ENCODE measurements around the gene PANX1.

PANX1 gene

DNA sequence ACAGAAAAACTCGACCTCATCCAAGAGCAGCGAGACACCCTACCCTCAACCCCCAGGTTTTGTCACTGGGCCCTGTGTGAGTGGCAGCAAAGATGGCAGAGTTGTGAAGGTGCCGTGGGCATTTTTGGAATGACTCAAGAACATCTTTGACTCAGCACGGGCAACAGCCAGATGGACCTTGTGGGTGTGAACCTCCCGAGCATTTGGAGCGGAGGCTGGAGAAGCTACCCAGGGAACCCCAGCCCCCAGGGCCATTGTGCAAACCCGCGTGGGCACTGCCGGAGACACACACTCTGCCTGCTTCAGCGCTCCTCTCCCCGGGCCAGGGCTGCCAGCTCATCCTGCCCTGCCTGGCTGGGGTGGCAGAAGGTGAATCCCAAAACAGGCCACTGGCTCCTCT is 66.1 kb downstream of the PANX1 start:
- no peaks in the 10 kb centered on the region for H3K36me3 ChIP-seq
- DNase-seq, result no peak
- H3K4me3 ChIP-seq (ENCODE audit: low read depth, low read length), result no peak overlapping the region
- TF ChIP-seq, protein P1, sequence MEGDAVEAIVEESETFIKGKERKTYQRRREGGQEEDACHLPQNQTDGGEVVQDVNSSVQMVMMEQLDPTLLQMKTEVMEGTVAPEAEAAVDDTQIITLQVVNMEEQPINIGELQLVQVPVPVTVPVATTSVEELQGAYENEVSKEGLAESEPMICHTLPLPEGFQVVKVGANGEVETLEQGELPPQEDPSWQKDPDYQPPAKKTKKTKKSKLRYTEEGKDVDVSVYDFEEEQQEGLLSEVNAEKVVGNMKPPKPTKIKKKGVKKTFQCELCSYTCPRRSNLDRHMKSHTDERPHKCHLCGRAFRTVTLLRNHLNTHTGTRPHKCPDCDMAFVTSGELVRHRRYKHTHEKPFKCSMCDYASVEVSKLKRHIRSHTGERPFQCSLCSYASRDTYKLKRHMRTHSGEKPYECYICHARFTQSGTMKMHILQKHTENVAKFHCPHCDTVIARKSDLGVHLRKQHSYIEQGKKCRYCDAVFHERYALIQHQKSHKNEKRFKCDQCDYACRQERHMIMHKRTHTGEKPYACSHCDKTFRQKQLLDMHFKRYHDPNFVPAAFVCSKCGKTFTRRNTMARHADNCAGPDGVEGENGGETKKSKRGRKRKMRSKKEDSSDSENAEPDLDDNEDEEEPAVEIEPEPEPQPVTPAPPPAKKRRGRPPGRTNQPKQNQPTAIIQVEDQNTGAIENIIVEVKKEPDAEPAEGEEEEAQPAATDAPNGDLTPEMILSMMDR (IDR thresholded peaks at IDR 0.05; ENCODE audit: low read depth, low read length), result no peak
- H3K9me3 ChIP-seq (ENCODE audit: severe bottlenecking), result no peaks in the 10 kb centered on the region
- H3K27me3 ChIP-seq (ENCODE audit: insufficient read depth, low read depth, severe bottlenecking), result no peaks in the 10 kb centered on the region
- no peak overlapping the region for H3K27ac ChIP-seq

DNA sequence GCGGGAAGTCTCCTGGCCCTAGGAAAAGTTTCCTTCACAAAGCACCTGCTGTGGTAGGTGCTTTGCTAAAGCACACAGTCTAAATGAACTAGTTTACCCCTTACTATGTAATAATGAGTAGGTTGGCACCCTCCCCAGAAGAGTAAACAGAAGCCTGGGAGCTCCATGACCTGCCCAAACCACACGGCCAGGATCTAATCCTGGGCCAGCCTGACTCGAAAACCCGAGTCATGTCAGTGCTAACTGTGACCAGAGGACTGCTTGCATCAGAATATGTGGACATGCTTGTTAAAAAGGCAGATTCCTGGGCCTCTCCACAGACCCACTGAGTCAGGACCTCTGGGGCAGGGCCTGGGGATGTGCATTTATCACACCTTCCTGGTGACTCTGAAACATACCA is 67.7 kb downstream of the PANX1 start:
- Histone ChIP-seq H3K27me3 (ENCODE audit: insufficient read depth, low read depth, severe bottlenecking) (no peaks in the 10 kb centered on the region), H3K9me3 (ENCODE audit: severe bottlenecking) (no peaks in the 10 kb centered on the region), H3K36me3 (no peaks in the 10 kb centered on the region), H3K27ac (no peak overlapping the region), H3K4me3 (ENCODE audit: low read depth, low read length) (no peak overlapping the region)
- TF ChIP-seq, protein P1 (IDR thresholded peaks at IDR 0.05; ENCODE audit: low read depth, low read length), result no peak
- DNase-seq, result no peak

DNA sequence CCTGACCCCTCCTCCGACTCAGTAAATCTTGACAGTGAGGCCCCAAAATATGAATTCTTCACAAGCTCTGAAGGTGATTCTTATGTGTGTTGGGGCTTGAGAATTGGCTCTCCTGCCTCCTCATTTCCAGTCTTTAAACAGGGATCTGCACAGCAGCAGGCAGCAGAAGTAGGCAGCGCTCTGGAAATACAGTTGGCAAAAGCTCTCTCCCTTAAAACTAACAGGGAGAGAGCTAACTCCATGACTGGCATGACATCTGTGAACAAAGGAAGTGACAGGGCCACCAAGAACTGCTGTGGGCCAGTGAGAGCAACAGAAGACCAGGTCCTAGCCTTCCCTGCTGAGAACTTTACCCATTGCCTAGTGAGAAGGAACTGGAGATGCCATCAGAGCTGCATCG is 70.1 kb downstream of the PANX1 start:
- Histone ChIP-seq H3K36me3 (no peaks in the 10 kb centered on the region), H3K4me3 (ENCODE audit: low read depth, low read length) (no peak overlapping the region), H3K9me3 (ENCODE audit: severe bottlenecking) (no peaks in the 10 kb centered on the region), H3K27me3 (ENCODE audit: insufficient read depth, low read depth, severe bottlenecking) (no peaks in the 10 kb centered on the region), H3K27ac (no peak overlapping the region)
- TF ChIP-seq, protein P1 (IDR thresholded peaks at IDR 0.05; ENCODE audit: low read depth, low read length), result no peak
- no peak for DNase-seq

DNA sequence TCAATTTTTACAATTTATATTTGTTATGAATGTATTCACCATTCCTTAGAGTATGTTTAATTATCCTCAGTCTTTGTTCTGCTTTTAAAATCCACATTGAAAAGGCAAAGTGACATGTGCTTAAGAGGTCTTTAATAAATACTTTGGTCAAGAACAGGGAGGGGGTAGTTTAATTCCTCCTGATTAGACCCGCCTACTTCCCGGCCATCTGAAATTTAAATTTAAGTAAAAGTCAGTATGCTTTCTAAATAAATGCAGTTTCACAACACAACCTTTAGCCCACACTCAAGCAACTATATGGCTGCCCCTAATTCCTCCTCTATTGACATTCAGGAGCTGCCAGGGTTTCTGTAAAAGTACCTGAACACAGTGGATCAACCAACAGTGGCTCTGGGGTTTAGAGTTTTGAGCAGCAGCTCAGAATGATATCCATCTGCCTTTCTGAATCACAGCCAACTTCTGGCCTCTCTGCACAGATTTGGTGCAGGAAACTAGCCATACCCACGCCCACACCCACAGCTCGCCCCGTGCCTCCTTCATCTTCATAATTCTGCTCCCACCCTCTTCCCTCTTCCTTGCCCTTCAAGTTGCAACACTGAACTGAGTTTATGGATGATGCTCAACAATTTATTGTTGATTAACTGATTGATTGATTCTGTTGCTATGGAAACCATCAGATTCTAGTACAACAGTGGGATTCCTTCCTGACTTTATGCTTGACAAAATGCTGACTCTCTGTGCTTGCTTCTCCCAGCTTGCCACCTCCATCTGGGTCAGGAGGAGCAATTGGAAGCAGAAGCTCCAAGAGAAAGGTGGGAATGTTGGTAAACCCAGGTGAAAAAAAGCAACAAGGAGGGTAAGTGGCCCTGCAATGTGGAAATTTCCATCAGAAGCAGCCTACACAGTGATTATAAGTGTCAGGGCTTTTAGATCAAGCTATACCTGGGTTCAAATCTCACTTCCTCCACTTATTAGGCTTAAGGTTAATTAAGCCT is 70.8 kb downstream of the PANX1 start:
- DNase-seq, result no peak
- Histone ChIP-seq H3K27ac (no peak overlapping the region), H3K4me3 (ENCODE audit: low read depth, low read length) (no peak overlapping the region), H3K36me3 (no peaks in the 10 kb centered on the region), H3K9me3 (ENCODE audit: severe bottlenecking) (no peaks in the 10 kb centered on the region), H3K27me3 (ENCODE audit: insufficient read depth, low read depth, severe bottlenecking) (no peaks in the 10 kb centered on the region)
- TF ChIP-seq, protein P1 (IDR thresholded peaks at IDR 0.05; ENCODE audit: low read depth, low read length), result no peak

DNA sequence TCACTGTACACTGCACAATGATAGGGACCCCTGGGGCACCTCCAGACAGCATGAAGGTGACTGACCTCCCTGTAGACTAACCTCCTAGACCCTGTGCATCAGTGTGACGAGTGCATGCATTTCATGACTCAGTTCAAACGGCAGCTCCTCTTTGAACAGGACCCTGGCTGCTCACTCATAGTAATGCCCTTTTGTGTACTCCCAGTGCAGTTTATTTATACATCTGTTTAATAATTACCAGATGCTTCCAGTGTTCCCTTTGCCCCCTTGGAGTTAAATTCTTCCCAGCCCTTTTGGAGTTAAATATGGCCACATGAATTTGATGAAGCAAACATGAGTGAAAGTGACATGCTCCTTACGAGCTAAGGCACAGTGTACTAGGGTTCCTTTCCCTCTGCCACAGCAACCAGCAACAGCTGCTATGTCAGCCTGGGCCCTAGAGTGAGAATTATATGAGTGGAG is 72.4 kb downstream of the PANX1 start:
- Histone ChIP-seq H3K27me3 (ENCODE audit: insufficient read depth, low read depth, severe bottlenecking) (no peaks in the 10 kb centered on the region), H3K4me3 (ENCODE audit: low read depth, low read length) (no peak overlapping the region), H3K9me3 (ENCODE audit: severe bottlenecking) (no peaks in the 10 kb centered on the region), H3K27ac (no peak overlapping the region), H3K36me3 (no peaks in the 10 kb centered on the region)
- DNase-seq, result no peak
- TF ChIP-seq, protein P1 (IDR thresholded peaks at IDR 0.05; ENCODE audit: low read depth, low read length), result no peak
